ENCODE results near the gene TAP1. TPM values are rescaled to one million over a fixed set of nuclear protein-coding genes. Genes with fewer than 3 reads are reported as not detected.

TAP1 gene
- total RNA-seq, 4 donors from 2014 or later = 24.6 to 41.8 (median 26.5) TPM

DNA sequence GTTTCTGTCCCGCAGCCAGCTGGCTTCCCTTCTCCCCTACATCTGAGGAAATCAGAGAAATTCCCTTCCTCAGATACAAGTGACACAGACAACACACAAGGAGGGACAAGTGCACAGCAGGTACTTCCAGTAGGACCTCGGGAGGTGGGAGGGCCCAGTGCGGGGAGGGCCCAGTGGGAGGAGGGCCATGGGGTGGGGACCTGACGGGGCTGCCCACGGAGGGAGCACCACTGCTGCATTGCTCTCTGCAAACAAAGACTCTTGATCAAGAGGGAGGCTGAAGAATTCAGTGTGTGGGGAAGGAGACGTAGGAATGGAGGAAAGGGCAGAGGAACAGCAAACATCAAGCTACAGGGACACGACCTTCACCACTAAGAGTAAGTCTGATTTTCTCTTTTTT, 24.0 kb downstream of the TAP1 start:
- TF ChIP-seq EP300 (IDR thresholded peaks at IDR 0.05) (no peak), POLR2A (IDR thresholded peaks at IDR 0.05) (no peak), CTCF (IDR thresholded peaks at IDR 0.05) (no peak)
- Histone ChIP-seq H3K27me3 (no peaks in the 10 kb centered on the region), H3K4me1 (no peaks in the 10 kb centered on the region), H3K4me3 (no peak overlapping the region), H3K27ac (no peak overlapping the region), H3K36me3 (peaks cover 0 to 50% of the 10 kb centered on the region in 2 donors), H3K9me3 (no peaks in the 10 kb centered on the region)
- WGBS, 2 donors (ENCODE audit: low coverage in 1 of 2) = 56 to 58% methylated on average over 3 of the region's 7 CpGs
- ATAC-seq = no peak

DNA sequence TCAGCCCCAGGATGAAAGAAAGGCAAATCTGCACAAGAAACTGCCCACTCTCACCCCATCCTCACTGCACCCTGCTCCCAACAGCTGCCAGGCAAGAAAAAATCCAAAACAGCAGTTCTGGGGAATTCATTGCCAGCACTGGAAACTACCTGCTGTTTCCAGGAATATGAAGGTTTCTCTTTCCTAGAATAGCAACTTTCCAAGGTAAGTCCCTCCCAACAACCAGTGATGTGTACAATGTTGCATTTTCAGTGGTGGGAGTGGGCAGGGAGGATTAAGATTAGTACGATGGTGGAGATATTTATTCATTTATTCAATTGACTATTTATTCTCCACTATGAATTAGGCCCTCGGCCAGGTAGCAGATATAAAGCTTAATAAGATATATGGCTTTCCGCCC, 26.5 kb downstream of the TAP1 start:
- TF ChIP-seq CTCF (IDR thresholded peaks at IDR 0.05) (no peak), POLR2AphosphoS5 (IDR thresholded peaks at IDR 0.05) (no peak)
- Histone ChIP-seq H3K36me3 (peaks cover 0 to 37% of the 10 kb centered on the region in 2 donors), H3K27ac (peak overlapping the region in 1 of 4 donors; percentile 18), H3K4me3 (no peak overlapping the region), H3K4me1 (no peaks in the 10 kb centered on the region), H3K27me3 (no peaks in the 10 kb centered on the region), H3K9me3 (no peaks in the 10 kb centered on the region)
- no peak for ATAC-seq
- 63 to 86% methylated on average over 1 to 3 of the region's 3 CpGs for WGBS, 2 donors (ENCODE audit: low coverage in 1 of 2)

DNA sequence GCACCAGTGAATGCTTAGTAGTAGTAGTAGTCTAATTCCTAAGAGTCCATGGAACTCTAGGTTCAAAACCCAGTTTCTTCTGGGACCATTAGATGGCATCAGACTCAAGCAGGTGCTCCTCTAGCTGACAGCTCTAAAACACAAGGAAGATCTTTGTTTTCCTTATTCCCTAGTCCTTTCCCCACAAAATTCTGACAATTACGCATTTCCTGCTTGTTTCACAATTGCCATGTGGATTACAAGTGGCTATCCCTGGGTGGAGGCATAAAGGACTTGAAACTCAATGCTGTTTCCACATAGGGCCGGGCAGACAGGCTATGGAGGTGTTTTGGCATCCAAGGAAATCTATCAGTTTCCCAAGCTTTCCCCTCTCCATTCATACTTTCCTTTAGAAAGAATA, 27.5 kb downstream of the TAP1 start:
- Histone ChIP-seq H3K27ac (peak overlapping the region in 1 of 4 donors; percentile 18), H3K9me3 (no peaks in the 10 kb centered on the region), H3K27me3 (no peaks in the 10 kb centered on the region), H3K4me3 (no peak overlapping the region), H3K36me3 (peaks cover 0 to 26% of the 10 kb centered on the region in 2 donors), H3K4me1 (no peaks in the 10 kb centered on the region)
- ATAC-seq = peak; percentile 74
- TF ChIP-seq CTCF (IDR thresholded peaks at IDR 0.05) (peak in 2 of 4 experiments; percentile 29 to 48), EP300 (IDR thresholded peaks at IDR 0.05) (no peak), POLR2A (IDR thresholded peaks at IDR 0.05) (no peak), POLR2AphosphoS5 (IDR thresholded peaks at IDR 0.05) (no peak)
- 0 to 41% methylated on average over 1 to 2 of the region's 2 CpGs for WGBS, 2 donors (ENCODE audit: low coverage in 1 of 2)

- TF ChIP-seq EP300 (IDR thresholded peaks at IDR 0.05) (no peak), CTCF (IDR thresholded peaks at IDR 0.05) (no peak), POLR2AphosphoS5 (IDR thresholded peaks at IDR 0.05) (no peak), POLR2A (IDR thresholded peaks at IDR 0.05) (no peak)
These were observed 33.8 kb downstream of the TAP1 start for GRCh38 chr6:32819729-32820128.

GRCh38 chr6:32818867-32819266, 34.6 kb downstream of the TAP1 start:
- H3K27me3 ChIP-seq = peaks cover 12% of the 10 kb centered on the region
- H3K36me3 ChIP-seq = no peaks in the 10 kb centered on the region
- no peaks in the 10 kb centered on the region for H3K9me3 ChIP-seq
- no peak overlapping the region for H3K27ac ChIP-seq
- H3K4me3 ChIP-seq = no peak overlapping the region
- WGBS, 2 donors (ENCODE audit: low coverage in 1 of 2) = 40 to 71% methylated on average over 1 to 2 of the region's 2 CpGs
- TF ChIP-seq POLR2A (IDR thresholded peaks at IDR 0.05) (no peak), EP300 (IDR thresholded peaks at IDR 0.05) (no peak), POLR2AphosphoS5 (IDR thresholded peaks at IDR 0.05) (no peak), CTCF (IDR thresholded peaks at IDR 0.05) (no peak)
- H3K4me1 ChIP-seq = no peaks in the 10 kb centered on the region
- no peak for ATAC-seq

More at GRCh38 chr6:32819729-32820128, 33.8 kb downstream of the TAP1 start:
- Histone ChIP-seq H3K4me1 (no peaks in the 10 kb centered on the region), H3K9me3 (no peaks in the 10 kb centered on the region), H3K27me3 (peaks cover 3% of the 10 kb centered on the region), H3K4me3 (no peak overlapping the region), H3K36me3 (no peaks in the 10 kb centered on the region), H3K27ac (no peak overlapping the region)
- WGBS, 2 donors (ENCODE audit: low coverage in 1 of 2) = 64% methylated on average over 3 of the region's 3 CpGs; no CpG with 5 or more reads in 1 of the 2 donors
- ATAC-seq = no peak
